Activated CD8-positive, alpha-beta memory T cell treated with anti-CD3 and anti-CD28 coated beads, Interleukin-2, amount 50 U/mL, for 1 hour (primary cell): ENCODE measurements around the gene SLC22A17.
"Not testable (repeated sequence)": the region's sequence is repeated elsewhere in the genome, so short reads cannot be mapped to it uniquely, and the experiment has no call there.

ENCODE experiments used
- DNase-seq: peaks from one replicate; pipeline ENCODE4 v3.0.0-alpha.2; 2020; ENCODE audit errors: extremely low read depth

The SLC22A17 gene

DNA sequence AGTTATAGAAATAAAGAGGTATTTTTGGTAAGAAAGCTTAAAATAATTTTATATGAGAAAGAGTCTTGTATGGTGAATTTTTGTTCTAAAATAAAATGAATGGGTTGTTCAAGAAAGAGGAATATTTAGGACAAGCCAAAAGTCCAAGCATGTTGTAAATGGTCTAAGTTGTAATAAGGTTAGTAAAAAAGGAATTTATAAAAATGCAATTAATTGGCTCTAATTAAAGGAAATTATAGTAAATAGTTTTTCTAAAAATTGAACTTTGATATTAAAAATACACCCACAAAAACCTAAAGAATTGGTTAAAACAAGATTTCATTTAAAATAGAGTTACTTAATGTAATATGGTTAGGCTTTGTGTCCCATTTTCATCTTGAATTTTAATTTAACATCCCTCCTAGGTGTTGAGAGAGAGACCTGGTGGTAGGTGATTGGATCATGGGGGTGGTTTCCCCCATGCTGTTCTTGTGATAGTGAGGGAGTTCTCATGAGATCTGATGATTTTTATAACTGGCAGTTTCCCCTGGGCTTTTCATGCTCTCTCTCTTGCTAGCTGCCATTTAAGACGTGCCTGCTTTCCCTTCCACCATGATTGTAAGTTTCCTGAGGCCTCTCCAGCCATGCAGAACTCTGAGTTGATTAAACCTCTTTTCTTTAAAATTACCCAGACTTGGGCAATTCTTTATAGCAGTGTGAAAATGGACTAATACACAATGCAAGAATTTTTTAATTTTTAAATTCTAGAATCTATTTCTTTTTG, 13.0 kb downstream of the SLC22A17 start:
- DNase-seq, result no peak

- no peak for DNase-seq
Measured at GRCh38 chr14:23335623-23336022, 17.1 kb downstream of the SLC22A17 start.

DNA sequence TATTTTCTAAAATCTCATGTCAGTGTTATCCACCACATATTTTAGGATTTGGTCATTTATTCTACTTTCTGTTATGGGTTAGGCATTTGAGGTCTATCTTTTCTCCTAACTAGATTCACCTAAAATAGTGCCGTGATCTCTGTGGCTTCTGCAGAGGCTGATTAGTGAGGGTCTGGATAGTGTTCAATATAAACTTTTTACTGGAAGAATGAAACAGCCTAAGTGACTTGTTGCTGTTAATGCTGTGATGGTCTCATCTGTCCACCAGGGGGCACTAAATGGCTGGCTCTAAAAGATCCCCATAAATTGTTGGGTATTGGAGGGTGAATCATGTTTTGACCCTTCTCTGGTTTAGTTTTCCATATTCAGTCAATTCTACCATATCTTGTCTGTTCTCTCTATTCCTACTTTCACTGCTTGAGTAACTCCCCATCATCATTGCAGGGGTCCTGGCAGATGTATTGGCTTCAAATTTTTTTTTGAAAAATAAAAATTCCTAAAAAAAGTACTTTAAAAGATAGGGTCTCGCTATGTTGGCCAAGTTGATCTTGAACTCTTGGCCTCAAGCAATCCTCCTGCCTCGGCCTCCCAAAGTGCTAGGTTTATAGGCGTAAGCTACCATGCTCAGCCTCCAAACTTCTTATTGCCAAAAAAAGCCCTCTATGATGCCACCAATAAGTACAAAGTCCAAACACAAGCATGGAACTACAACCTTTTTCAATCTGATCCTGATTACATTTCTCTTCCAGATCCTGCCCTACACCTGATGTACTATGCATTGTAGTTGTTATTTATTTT, 24.5 kb downstream of the SLC22A17 start:
- DNase-seq, result no peak

DNA sequence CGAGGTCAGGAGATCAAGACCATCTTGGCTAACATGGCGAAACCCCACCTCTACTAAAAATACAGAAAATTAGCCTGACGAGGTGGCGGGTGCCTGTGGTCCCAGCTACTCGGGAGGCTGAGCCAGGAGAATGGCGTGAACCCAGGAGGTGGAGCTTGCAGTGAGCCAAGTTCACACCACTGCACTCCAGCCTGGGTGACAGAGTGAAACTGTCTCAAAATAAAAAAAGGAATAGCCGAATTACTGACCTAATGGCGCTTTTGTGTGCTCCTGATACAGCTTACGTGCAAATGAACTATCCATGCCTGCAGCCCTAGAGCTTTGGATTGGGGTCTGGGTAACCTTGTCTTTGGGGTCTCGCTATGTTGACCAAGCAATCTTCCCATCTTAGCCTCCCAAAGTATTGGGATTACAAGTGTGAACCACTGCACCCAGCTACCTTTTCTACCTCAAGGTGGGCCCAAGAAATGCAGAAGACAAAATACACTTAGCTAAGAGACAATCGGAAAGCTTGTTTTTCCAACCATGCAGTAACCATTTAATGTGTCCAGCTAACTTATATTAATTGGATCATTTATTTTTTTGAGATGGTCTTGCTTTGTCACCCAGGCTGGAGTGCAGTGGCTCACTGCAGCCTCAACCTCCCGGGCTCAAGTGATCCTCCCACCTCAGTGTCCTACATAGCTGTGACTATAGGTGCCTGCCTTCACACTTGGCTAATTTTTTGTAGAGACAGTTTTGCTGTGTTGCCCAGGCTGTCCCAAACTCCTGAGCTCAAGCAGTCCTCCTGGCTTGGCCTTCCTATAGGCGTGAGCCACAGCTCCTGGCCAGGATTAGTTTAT, 26.0 kb downstream of the SLC22A17 start:
- no peak for DNase-seq

GRCh38 chr14:23325746-23326145, 26.9 kb downstream of the SLC22A17 start:
- DNase-seq, result not testable (repeated sequence)

DNA sequence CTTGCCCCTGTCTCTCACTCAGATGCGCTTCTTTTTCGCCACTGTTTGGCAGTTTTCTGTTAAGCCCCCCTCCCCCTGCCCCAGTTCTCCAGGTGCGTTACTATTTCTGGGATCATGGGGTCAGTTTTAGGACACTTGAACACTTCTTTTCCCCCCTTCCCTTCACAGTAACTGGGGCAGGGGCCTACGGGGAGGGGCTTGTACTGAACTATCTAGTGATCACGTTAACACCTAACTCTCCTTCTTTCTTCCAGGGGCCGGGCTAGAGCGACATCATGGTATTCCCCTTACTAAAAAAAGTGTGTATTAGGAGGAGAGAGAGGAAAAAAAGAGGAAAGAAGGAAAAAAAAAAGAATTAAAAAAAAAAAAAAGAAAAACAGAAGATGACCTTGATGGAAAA, 27.7 kb downstream of the SLC22A17 start:
- no peak for DNase-seq

DNA sequence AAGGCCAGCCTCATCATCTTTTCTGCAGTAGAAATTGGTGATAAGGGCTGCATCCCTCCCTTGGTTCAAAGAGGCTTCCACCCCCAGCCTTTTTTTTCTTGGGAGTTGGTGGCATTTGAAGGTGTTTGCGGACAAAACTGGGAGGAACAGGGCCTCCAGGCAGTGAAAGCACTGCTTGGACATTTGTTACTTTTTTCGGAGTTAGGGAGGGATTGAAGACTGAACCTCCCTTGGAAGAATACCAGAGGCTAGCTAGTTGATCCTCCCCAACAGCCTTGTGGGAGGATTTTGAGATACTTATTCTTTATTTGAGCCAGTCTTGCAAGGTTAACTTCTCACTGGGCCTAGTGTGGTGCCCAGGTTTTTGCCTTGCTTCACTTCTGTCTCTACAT, 28.2 kb downstream of the SLC22A17 start:
- no peak for DNase-seq

GRCh38 chr14:23323838-23324454, 28.7 kb downstream of the SLC22A17 start:
- no peak for DNase-seq

- no peak for DNase-seq
Measured at GRCh38 chr14:23322568-23323517, 29.8 kb downstream of the SLC22A17 start.

- DNase-seq, result no peak
Measured at GRCh38 chr14:23321572-23322547, 30.8 kb downstream of the SLC22A17 start.

- DNase-seq, result peak; percentile 98
Measured at GRCh38 chr14:23320584-23321571, 31.8 kb downstream of the SLC22A17 start, which contains the start of gene PABPN1. Gene PABPN1, plus strand, starts transcription at chr14:23321457. Its CDS starts 13 bp downstream, at chr14:23321470.

DNA sequence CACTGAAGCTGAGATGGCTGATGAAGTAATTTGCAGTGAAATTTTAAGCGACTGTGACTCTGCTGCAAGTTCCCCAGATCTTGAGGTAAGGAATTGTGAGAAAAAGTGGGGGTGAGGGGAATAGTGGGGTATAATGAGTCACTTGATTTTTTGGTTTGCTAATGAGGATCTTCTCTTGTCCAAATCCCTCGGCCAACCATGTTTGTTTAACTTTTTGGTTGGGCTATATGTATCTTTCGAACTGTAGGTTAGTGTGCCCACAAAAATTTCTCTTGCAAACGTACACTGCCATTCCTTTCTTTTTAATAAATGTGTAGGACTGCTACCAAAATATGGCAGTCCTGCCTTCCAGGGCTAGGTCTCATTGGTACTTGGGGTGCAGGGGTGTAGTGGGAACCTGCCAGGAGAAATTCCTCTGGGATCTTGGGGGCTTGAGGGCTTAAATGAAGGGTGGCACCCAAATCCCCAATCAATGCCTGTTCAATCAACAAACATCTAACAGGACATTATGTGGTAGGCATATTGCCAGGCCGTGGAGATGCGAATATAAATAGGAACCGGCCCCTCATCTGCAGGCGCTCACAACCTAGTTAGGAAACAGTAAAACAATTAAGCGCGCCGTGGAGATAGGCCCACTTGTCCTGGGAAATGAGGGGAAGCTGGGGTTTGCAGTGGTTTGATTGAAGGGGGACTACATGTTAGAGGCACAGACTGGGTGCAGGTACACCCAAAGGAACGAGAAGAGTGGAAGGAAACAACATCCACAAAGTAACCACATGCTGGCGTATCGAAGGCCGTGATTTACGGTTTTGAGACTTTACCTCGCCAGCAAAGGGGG, 32.7 kb downstream of the SLC22A17 start:
- no peak for DNase-seq

DNA sequence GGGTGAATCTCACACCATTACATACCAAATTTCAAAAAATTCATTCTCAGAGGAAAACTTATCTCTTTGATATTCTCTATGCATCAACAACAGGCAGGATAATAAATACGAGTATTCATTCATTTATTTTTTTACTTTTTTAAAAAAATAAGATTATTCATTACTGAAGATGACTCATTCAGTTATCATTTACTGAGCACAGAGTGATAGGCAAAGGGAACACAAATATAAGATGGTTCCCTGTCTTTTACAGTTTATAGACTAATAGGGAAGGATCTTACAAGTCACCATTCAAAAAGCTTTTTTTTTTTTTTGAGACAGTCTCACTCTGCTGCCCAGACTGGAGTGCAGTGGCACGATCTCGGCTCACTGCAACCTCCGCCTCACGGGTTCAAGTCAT, 36.4 kb downstream of the SLC22A17 start:
- no peak for DNase-seq

DNA sequence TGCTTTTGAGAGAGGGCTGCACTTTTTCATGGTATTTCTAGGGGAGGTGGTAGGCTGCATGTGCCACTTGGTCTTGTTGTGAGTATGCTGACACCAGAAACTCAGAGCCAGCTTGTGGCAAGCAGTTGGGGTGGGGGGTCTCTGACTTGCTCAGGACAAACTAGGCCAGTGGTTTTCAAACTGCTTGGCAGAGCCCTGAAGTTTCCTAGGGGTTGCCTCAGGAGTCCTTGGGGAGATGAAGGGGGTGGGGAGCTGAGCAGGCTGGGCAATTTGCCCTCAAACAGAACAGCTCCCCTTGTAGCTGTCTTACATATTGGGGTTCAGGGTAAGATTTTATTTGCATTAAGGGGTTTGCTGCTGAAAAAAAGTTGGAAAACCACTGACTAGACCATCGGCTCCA, 42.1 kb downstream of the SLC22A17 start:
- DNase-seq, result no peak

GRCh38 chr14:23308721-23309445, 43.8 kb downstream of the SLC22A17 start:
- DNase-seq, result no peak
